Activated T-helper 17 cell treated with anti-CD3 and anti-CD28 coated beads, Interleukin-2, amount 50 U/mL, for 72 hours (primary cell): ENCODE measurements around the gene PRSS36. TPM values are rescaled to one million over a fixed set of nuclear protein-coding genes. Genes with fewer than 3 reads are reported as not detected.

Source experiments
- ATAC-seq: fragments of 150-1000 bp; cut with Tn5 transposase; replicated peaks from 2 replicates; pipeline ENCODE4 v1.10.0; 2021; ENCODE audit warnings: mild to moderate bottlenecking, moderate library complexity
- H3K27ac Mint-ChIP-seq: one replicate; pipeline ENCODE4 v1.8.0; 2022; ENCODE audit warnings: mixed read lengths
- H3K27me3 Mint-ChIP-seq: one replicate; pipeline ENCODE4 v1.8.0; 2022; ENCODE audit warnings: mixed read lengths
- H3K36me3 Mint-ChIP-seq: one replicate; pipeline ENCODE4 v1.8.0; 2022; ENCODE audit warnings: low read depth, mild to moderate bottlenecking, mixed read lengths
- H3K4me1 Mint-ChIP-seq: one replicate; pipeline ENCODE4 v1.8.0; 2022; ENCODE audit warnings: mixed read lengths
- H3K4me3 Mint-ChIP-seq: one replicate; pipeline ENCODE4 v1.8.0; 2022; ENCODE audit warnings: mild to moderate bottlenecking, mixed read lengths
- H3K9me3 Mint-ChIP-seq: one replicate; pipeline ENCODE4 v1.8.0; 2022; ENCODE audit warnings: mixed read lengths
- total RNA-seq, 2 donors: library from RNA; stranded (reverse); gene quantifications; one replicate each; pipeline ENCODE4 v1.2.3, GENCODE V29; 2022

Gene PRSS36
- total RNA-seq, 2 donors from 2014 or later = 1.1 TPM

GRCh38 chr16:31188450-31189411, 38.9 kb upstream of the PRSS36 start:
- peak overlapping the region; percentile 99 for H3K4me3 Mint-ChIP-seq
- H3K27me3 Mint-ChIP-seq = no peaks in the 10 kb centered on the region
- H3K9me3 Mint-ChIP-seq = no peaks in the 10 kb centered on the region
- peaks cover 81% of the 10 kb centered on the region for H3K4me1 Mint-ChIP-seq
- peak overlapping the region; percentile 77 for H3K27ac Mint-ChIP-seq
- peaks cover 100% of the 10 kb centered on the region for H3K36me3 Mint-ChIP-seq
- peak; percentile 18 for ATAC-seq

GRCh38 chr16:31187808-31188189, 37.9 kb upstream of the PRSS36 start:
- H3K27ac Mint-ChIP-seq = peak overlapping the region; percentile 77
- peak overlapping the region; percentile 99 for H3K4me3 Mint-ChIP-seq
- H3K27me3 Mint-ChIP-seq = no peaks in the 10 kb centered on the region
- no peaks in the 10 kb centered on the region for H3K9me3 Mint-ChIP-seq
- H3K4me1 Mint-ChIP-seq = peaks cover 80% of the 10 kb centered on the region
- peaks cover 100% of the 10 kb centered on the region for H3K36me3 Mint-ChIP-seq
- ATAC-seq = no peak

- Mint-ChIP-seq H3K36me3 (peaks cover 100% of the 10 kb centered on the region), H3K27me3 (no peaks in the 10 kb centered on the region), H3K4me3 (peak overlapping the region; percentile 99), H3K27ac (peak overlapping the region; percentile 77), H3K9me3 (no peaks in the 10 kb centered on the region), H3K4me1 (peaks cover 86% of the 10 kb centered on the region)
- ATAC-seq = no peak
Measured at GRCh38 chr16:31186930-31187807, 37.3 kb upstream of the PRSS36 start.

GRCh38 chr16:31186176-31186575, 36.3 kb upstream of the PRSS36 start:
- ATAC-seq = no peak
- Mint-ChIP-seq H3K36me3 (peaks cover 100% of the 10 kb centered on the region), H3K4me1 (peaks cover 76% of the 10 kb centered on the region), H3K27me3 (no peaks in the 10 kb centered on the region), H3K9me3 (no peaks in the 10 kb centered on the region), H3K27ac (peak overlapping the region; percentile 76), H3K4me3 (peak overlapping the region; percentile 99)

GRCh38 chr16:31185339-31185738, 35.5 kb upstream of the PRSS36 start:
- Mint-ChIP-seq H3K4me3 (peak overlapping the region; percentile 99), H3K36me3 (peaks cover 100% of the 10 kb centered on the region), H3K27ac (peak overlapping the region; percentile 76), H3K27me3 (no peaks in the 10 kb centered on the region), H3K4me1 (peaks cover 70% of the 10 kb centered on the region), H3K9me3 (no peaks in the 10 kb centered on the region)
- ATAC-seq = no peak

- peaks cover 100% of the 10 kb centered on the region for H3K36me3 Mint-ChIP-seq
- H3K9me3 Mint-ChIP-seq = no peaks in the 10 kb centered on the region
- H3K4me1 Mint-ChIP-seq = peaks cover 66% of the 10 kb centered on the region
- H3K4me3 Mint-ChIP-seq = peak overlapping the region; percentile 99
- peak overlapping the region; percentile 76 for H3K27ac Mint-ChIP-seq
- no peaks in the 10 kb centered on the region for H3K27me3 Mint-ChIP-seq
- no peak for ATAC-seq
Measured at GRCh38 chr16:31184888-31185287, 35.0 kb upstream of the PRSS36 start.

- H3K9me3 Mint-ChIP-seq = no peaks in the 10 kb centered on the region
- no peak for ATAC-seq
- H3K27ac Mint-ChIP-seq = peak overlapping the region; percentile 100
- no peaks in the 10 kb centered on the region for H3K27me3 Mint-ChIP-seq
- H3K4me3 Mint-ChIP-seq = peak overlapping the region; percentile 99
- peaks cover 96% of the 10 kb centered on the region for H3K36me3 Mint-ChIP-seq
- H3K4me1 Mint-ChIP-seq = peaks cover 58% of the 10 kb centered on the region
Measured at GRCh38 chr16:31183432-31184428, 33.9 kb upstream of the PRSS36 start.

GRCh38 chr16:31182391-31182790, 32.5 kb upstream of the PRSS36 start:
- H3K4me1 Mint-ChIP-seq = peaks cover 53% of the 10 kb centered on the region
- H3K27ac Mint-ChIP-seq = peak overlapping the region; percentile 100
- no peaks in the 10 kb centered on the region for H3K9me3 Mint-ChIP-seq
- no peaks in the 10 kb centered on the region for H3K27me3 Mint-ChIP-seq
- ATAC-seq = no peak
- peaks cover 83% of the 10 kb centered on the region for H3K36me3 Mint-ChIP-seq
- H3K4me3 Mint-ChIP-seq = peak overlapping the region; percentile 99

GRCh38 chr16:31181102-31181830, 31.4 kb upstream of the PRSS36 start:
- Mint-ChIP-seq H3K4me3 (peak overlapping the region; percentile 99), H3K27me3 (no peaks in the 10 kb centered on the region), H3K36me3 (peaks cover 72% of the 10 kb centered on the region), H3K27ac (peak overlapping the region; percentile 100), H3K4me1 (peaks cover 49% of the 10 kb centered on the region), H3K9me3 (no peaks in the 10 kb centered on the region)
- ATAC-seq = peak; percentile 7

GRCh38 chr16:31179747-31180459, 30.0 kb upstream of the PRSS36 start, which contains the start of gene FUS:
Gene FUS (plus strand): TSS chr16:31180139. CDS start chr16:31180215, 76 bp downstream.
- Mint-ChIP-seq H3K4me3 (peak within 1 kb of the TSS; percentile 99), H3K9me3 (no peaks in the 10 kb centered on the region), H3K36me3 (peaks cover 58% of the 10 kb centered on the region), H3K4me1 (peaks cover 36% of the 10 kb centered on the region), H3K27ac (peak within 1 kb of the TSS; percentile 100), H3K27me3 (no peaks in the 10 kb centered on the region)
- ATAC-seq = peak; percentile 69

- Mint-ChIP-seq H3K36me3 (peaks cover 52% of the 10 kb centered on the region), H3K4me1 (peaks cover 31% of the 10 kb centered on the region), H3K27me3 (no peaks in the 10 kb centered on the region), H3K4me3 (peak overlapping the region; percentile 99), H3K27ac (peak overlapping the region; percentile 100), H3K9me3 (no peaks in the 10 kb centered on the region)
- no peak for ATAC-seq
Measured at GRCh38 chr16:31179219-31179746, 29.4 kb upstream of the PRSS36 start.

- Mint-ChIP-seq H3K4me1 (peaks cover 15% of the 10 kb centered on the region), H3K9me3 (no peaks in the 10 kb centered on the region), H3K27me3 (no peaks in the 10 kb centered on the region), H3K27ac (no peak overlapping the region), H3K4me3 (peak overlapping the region; percentile 99), H3K36me3 (peaks cover 31% of the 10 kb centered on the region)
- peak; percentile 23 for ATAC-seq
Measured at GRCh38 chr16:31177136-31177535, 27.3 kb upstream of the PRSS36 start.
